KMS-11 (cell line): Measurements from ENCODE around the gene ABCA1.

Source experiments
- H2AFZ ChIP-seq: fragments of 200-600 bp; sonication (generic); 2 replicates; pipeline ENCODE4 v1.6.1; 2016; ENCODE audit warnings: antibody characterized with exemption, mixed run types, low read depth
- H3K27ac ChIP-seq: fragments of 200-600 bp; sonication (generic); 2 replicates; pipeline ENCODE4 v1.6.1; 2016; ENCODE audit warnings: mild to moderate bottlenecking, mixed run types
- H3K27me3 ChIP-seq: fragments of 200-600 bp; sonication (generic); 2 replicates; pipeline ENCODE4 v1.6.1; 2017; ENCODE audit warnings: mild to moderate bottlenecking, low read depth, mixed run types, moderate library complexity; ENCODE audit not compliant: insufficient read depth
- H3K36me3 ChIP-seq: fragments of 200-600 bp; sonication (generic); 2 replicates; pipeline ENCODE4 v1.6.1; 2017; ENCODE audit warnings: mild to moderate bottlenecking, mixed run types; ENCODE audit not compliant: insufficient read depth
- H3K4me1 ChIP-seq: fragments of 200-600 bp; sonication (generic); 2 replicates; pipeline ENCODE4 v1.6.1; 2016; ENCODE audit warnings: mild to moderate bottlenecking, low read depth, mixed run types; ENCODE audit not compliant: poor library complexity, severe bottlenecking
- H3K4me2 ChIP-seq: fragments of 200-600 bp; sonication (generic); 2 replicates; pipeline ENCODE4 v1.7.0; 2016; ENCODE audit warnings: mild to moderate bottlenecking, mixed run types
- H3K4me3 ChIP-seq: fragments of 200-600 bp; sonication (generic); IDR thresholded peaks from 2 replicates; pipeline ENCODE4 v1.6.1; 2017; ENCODE audit warnings: low read depth, low read length, mixed read lengths; ENCODE audit not compliant: insufficient read depth
- H3K79me2 ChIP-seq: fragments of 200-600 bp; sonication (generic); 2 replicates; pipeline ENCODE4 v1.6.1; 2016; ENCODE audit warnings: low read depth, mixed run types; ENCODE audit not compliant: insufficient read depth
- H3K9ac ChIP-seq: fragments of 200-600 bp; sonication (generic); 2 replicates; pipeline ENCODE4 v1.6.1; 2016; ENCODE audit warnings: mild to moderate bottlenecking, mixed run types
- H4K20me1 ChIP-seq: fragments of 200-600 bp; sonication (generic); 2 replicates; pipeline ENCODE4 v1.6.1; 2016; ENCODE audit warnings: mild to moderate bottlenecking, mixed run types; ENCODE audit not compliant: insufficient read depth
- TF ChIP-seq, protein P1 (sequence below): fragments of 200-600 bp; sonication (generic); conservative IDR thresholded peaks from 2 replicates; pipeline ENCODE4 v1.6.1; 2017; ENCODE audit warnings: low read depth, mild to moderate bottlenecking, antibody characterized with exemption, low read length, moderate library complexity, mixed read lengths

ABCA1 gene

DNA sequence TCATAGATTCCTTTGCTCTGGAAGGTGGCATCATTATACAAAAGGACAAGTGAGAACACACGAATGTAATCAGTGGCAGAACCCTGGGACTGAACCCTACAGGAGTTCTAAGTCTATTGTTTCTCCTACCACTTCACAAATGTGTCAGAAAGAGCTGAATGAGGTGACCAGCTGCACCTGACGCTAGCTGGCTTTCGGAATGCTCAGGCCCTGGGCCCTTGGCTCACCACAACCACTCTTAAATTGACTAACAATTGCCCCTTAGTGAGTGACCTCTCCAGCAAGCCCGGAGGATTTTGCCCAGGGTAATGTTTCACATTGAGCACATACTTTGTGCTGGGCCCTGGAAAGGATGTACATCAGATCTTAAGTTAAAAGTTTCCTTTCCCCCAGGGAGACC, 41.2 kb upstream of the ABCA1 start:
- H3K36me3 ChIP-seq: no peaks in the 10 kb centered on the region
- no peaks in the 10 kb centered on the region for H4K20me1 ChIP-seq
- H3K9ac ChIP-seq: peak overlapping the region; percentile 50; the same call in 1 of the 2 replicates
- peaks cover 15% of the 10 kb centered on the region for H3K4me1 ChIP-seq
- H3K27me3 ChIP-seq: no peaks in the 10 kb centered on the region
- H3K79me2 ChIP-seq: no peaks in the 10 kb centered on the region
- TF ChIP-seq, protein P1, sequence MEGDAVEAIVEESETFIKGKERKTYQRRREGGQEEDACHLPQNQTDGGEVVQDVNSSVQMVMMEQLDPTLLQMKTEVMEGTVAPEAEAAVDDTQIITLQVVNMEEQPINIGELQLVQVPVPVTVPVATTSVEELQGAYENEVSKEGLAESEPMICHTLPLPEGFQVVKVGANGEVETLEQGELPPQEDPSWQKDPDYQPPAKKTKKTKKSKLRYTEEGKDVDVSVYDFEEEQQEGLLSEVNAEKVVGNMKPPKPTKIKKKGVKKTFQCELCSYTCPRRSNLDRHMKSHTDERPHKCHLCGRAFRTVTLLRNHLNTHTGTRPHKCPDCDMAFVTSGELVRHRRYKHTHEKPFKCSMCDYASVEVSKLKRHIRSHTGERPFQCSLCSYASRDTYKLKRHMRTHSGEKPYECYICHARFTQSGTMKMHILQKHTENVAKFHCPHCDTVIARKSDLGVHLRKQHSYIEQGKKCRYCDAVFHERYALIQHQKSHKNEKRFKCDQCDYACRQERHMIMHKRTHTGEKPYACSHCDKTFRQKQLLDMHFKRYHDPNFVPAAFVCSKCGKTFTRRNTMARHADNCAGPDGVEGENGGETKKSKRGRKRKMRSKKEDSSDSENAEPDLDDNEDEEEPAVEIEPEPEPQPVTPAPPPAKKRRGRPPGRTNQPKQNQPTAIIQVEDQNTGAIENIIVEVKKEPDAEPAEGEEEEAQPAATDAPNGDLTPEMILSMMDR: no peak
- H3K4me3 ChIP-seq: no peak overlapping the region
- peak overlapping the region; percentile 86 for H2AFZ ChIP-seq
- H3K27ac ChIP-seq: peak overlapping the region; percentile 44; the same call in 1 of the 2 replicates
- H3K4me2 ChIP-seq: peak overlapping the region; percentile 97

DNA sequence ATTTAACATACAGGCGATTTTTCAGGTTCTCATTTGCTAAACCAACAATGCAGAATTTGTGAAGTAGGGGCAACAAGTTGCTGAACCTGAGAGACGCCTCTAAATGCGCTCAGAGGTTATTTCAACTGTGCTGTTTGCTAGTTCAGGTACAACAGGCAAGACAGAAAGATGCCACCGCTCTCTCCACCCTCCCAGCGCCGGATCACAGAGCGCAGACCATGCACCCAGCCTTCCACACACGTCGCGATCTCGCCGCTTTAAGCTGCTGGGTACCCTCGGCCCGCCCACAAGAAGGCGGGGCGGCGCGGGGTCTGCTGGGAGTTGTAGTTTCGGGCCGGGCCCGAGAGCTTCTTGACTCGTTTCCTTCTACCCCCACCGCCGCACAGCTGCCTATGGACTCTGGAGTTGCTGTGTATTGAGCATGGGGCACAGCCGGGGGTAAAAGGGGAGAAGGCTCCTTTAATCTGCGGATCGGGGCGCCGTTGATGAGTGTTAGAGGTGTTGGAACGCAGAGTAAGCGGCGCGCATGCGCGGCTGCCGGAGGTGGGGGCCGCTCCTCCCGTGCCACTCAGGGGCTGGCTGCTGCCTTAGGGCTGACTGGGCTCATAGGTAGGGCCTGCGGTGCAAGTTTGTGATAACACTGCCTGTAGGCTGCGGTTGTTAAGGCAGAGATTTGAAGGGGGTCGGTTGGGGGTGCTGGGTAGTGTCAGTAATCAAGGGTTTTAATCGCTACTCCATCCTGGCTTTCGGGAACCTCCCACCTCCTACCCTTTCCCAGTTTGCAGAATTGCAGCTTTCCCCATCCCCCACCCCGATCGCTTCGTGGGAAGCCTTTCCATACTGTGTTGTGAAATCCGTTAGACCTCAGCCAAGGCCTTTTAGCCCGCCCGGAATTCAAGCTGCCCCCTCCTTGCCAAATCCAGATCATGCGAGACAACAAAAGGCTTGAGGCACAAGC, 40.3 kb upstream of the ABCA1 start:
- H3K27me3 ChIP-seq: no peaks in the 10 kb centered on the region
- H3K9ac ChIP-seq: peak overlapping the region; percentile 50
- no peaks in the 10 kb centered on the region for H4K20me1 ChIP-seq
- no peak overlapping the region for H3K4me3 ChIP-seq
- TF ChIP-seq, protein P1: no peak
- peak overlapping the region; percentile 86 for H2AFZ ChIP-seq
- H3K27ac ChIP-seq: peak overlapping the region; percentile 44
- no peaks in the 10 kb centered on the region for H3K79me2 ChIP-seq
- H3K4me1 ChIP-seq: peaks cover 15% of the 10 kb centered on the region
- peak overlapping the region; percentile 97 for H3K4me2 ChIP-seq
- no peaks in the 10 kb centered on the region for H3K36me3 ChIP-seq

DNA sequence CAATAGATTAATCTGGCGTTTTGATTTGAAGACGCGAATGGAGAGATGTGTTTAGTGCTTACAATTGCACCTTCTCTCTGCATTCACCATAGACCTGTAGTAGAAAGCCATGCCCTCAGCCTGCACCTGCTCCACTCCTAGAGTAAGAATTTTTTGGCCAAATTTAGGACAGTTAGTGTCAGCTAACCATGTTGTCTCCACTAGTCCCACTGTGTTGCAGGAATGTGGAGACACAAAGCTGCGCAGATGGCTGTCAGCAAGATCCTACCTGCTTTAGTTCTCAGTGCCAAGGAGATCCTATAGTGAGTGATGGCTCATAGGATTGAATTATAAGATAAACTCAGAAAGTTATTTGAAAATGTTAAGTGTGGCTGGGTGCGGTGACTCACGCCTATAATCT, 35.1 kb upstream of the ABCA1 start:
- Histone ChIP-seq H3K4me3 (no peak overlapping the region), H3K27me3 (no peaks in the 10 kb centered on the region), H3K4me2 (no peak overlapping the region), H3K36me3 (no peaks in the 10 kb centered on the region), H2AFZ (no peak overlapping the region), H3K4me1 (peaks cover 25% of the 10 kb centered on the region), H3K27ac (no peak overlapping the region), H4K20me1 (no peaks in the 10 kb centered on the region), H3K9ac (no peak overlapping the region), H3K79me2 (no peaks in the 10 kb centered on the region)
- TF ChIP-seq, protein P1: no peak

DNA sequence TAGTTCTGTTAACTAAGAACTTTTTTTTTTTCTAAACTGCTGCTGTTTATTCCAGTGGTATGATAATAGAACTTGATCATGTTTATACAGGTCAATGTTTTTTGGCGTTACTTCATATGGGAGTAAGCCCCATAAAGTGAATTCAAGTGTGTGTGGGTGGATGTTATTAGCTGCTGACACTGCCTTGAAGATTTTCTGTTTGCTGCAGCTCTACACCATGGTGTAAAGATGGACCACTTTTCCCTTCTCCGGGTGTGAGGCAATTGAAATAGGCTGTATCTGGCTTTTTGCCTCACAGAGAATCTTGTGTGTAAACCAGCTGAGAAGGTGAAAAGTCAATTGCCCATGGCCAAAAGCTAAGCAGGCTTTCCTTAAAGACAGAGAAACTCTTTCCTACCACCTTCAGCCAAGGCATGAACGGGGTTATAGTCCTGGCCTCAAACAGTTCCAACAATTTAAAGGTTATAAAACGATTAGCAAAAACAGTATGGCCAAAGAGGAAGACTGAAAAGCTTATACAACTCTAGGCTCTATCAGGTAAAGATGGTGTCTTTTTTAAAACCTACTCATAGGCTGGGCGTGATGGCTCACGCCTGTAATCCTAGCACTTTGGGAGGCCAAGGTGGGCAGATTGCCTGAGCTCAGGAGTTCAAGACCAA, 33.9 kb upstream of the ABCA1 start:
- TF ChIP-seq, protein P1: no peak
- no peak overlapping the region for H3K9ac ChIP-seq
- no peak overlapping the region for H3K4me3 ChIP-seq
- H2AFZ ChIP-seq: peak overlapping the region; percentile 48
- no peaks in the 10 kb centered on the region for H4K20me1 ChIP-seq
- peak overlapping the region; percentile 34 for H3K27ac ChIP-seq
- H3K27me3 ChIP-seq: no peaks in the 10 kb centered on the region
- no peaks in the 10 kb centered on the region for H3K79me2 ChIP-seq
- no peaks in the 10 kb centered on the region for H3K36me3 ChIP-seq
- H3K4me1 ChIP-seq: peaks cover 25% of the 10 kb centered on the region
- H3K4me2 ChIP-seq: peak overlapping the region; percentile 60
